HL-60 (cell line): Measurements from ENCODE around the gene KNL1.

Experiments
- POLR2AphosphoS5 ChIP-seq: IDR thresholded peaks from 2 replicates; pipeline ENCODE4 v1.6.1; 2012; ENCODE audit warnings: low read depth
- TF ChIP-seq, protein P1 (sequence below): IDR thresholded peaks from one replicate; pipeline ENCODE4 v1.5.1; 2011; ENCODE audit warnings: low read length, control low read depth, inconsistent platforms; ENCODE audit not compliant: insufficient read depth

DNA sequence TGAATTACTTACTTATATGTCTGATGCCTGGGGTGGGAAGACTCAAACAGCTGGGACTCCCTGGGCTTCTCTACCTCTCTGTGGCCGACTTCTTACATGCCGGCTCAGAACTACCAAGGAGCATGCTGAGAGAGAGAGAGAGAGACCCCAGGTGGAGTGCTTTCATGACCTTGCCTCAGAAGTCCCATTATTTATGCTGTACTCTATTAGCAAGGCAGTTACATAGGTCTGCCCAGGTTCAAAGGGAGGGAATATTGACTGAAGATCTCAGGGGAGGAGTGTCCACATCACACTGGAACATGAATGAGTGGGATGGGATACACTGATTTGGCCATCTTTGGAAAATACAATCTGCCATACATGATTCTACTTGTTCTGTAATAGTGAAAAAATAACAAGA lies 45.4 kb upstream of the KNL1 start:
- TF ChIP-seq, protein P1, sequence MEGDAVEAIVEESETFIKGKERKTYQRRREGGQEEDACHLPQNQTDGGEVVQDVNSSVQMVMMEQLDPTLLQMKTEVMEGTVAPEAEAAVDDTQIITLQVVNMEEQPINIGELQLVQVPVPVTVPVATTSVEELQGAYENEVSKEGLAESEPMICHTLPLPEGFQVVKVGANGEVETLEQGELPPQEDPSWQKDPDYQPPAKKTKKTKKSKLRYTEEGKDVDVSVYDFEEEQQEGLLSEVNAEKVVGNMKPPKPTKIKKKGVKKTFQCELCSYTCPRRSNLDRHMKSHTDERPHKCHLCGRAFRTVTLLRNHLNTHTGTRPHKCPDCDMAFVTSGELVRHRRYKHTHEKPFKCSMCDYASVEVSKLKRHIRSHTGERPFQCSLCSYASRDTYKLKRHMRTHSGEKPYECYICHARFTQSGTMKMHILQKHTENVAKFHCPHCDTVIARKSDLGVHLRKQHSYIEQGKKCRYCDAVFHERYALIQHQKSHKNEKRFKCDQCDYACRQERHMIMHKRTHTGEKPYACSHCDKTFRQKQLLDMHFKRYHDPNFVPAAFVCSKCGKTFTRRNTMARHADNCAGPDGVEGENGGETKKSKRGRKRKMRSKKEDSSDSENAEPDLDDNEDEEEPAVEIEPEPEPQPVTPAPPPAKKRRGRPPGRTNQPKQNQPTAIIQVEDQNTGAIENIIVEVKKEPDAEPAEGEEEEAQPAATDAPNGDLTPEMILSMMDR = no peak
- TF ChIP-seq POLR2AphosphoS5 = no peak
